Retinal pigment epithelial cell (primary cell): ENCODE measurements around the gene CACNA2D4.
"Not testable (repeated sequence)": the region's sequence is repeated elsewhere in the genome, so short reads cannot be mapped to it uniquely, and the experiment has no call there.

Source experiments
- DNase-seq: peaks from one replicate; pipeline ENCODE4 v3.0.0-alpha.2; 2010; ENCODE audit warnings: low read depth
- H3K4me3 ChIP-seq: 2 replicates; pipeline ENCODE4 v1.5.1; 2011; ENCODE audit warnings: mild to moderate bottlenecking, low read length, control low read depth, moderate library complexity
- CTCF ChIP-seq: conservative IDR thresholded peaks from 2 replicates; pipeline ENCODE4 v1.5.1; 2011; ENCODE audit warnings: low read depth, low read length, control low read depth, inconsistent platforms

The CACNA2D4 gene

DNA sequence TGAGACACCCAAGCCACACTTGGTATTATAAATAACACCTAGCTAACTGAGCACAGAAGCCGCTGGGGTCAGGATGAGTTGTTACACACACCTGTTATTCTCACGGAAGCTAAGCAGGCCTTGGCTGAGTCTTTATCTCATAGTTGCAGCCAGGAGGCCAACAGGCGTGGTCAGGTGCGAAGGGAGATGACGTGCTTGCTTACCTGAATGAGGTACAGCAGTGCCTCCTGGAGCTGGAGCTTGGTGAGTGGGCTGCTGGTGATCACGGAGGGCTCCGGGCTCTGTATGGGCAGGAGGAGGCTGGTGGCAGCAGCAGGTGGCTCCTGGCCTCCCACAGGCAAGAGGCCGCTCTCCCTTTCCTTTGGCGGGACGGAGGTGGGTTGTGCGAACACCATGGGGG is 30.4 kb upstream of the CACNA2D4 start:
- DNase-seq, result no peak
- H3K4me3 ChIP-seq, result no peak overlapping the region

DNA sequence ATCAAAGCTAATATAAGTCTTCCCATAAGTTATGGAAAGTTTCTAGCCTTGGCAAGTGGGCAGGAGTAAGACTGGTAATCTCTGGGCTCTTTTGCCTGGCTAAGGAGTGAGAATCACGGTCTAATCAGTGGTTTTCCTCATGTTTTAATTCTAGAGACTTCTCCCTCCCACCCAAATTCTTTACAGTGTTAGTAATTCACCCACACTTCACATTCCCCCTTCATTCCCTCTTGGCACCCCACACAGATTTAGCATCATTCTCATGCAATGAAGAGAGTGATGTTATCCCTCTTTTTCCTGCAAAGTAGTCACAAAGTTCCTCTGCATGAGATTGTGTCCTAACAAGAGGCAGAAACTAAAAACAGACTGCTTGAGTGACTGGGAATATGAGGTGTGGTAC is 28.6 kb upstream of the CACNA2D4 start:
- DNase-seq, result no peak
- TF ChIP-seq CTCF, result no peak
- H3K4me3 ChIP-seq, result no peak overlapping the region

More for the DNA sequence above, 30.4 kb upstream of the CACNA2D4 start:
- no peak for TF ChIP-seq CTCF

DNA sequence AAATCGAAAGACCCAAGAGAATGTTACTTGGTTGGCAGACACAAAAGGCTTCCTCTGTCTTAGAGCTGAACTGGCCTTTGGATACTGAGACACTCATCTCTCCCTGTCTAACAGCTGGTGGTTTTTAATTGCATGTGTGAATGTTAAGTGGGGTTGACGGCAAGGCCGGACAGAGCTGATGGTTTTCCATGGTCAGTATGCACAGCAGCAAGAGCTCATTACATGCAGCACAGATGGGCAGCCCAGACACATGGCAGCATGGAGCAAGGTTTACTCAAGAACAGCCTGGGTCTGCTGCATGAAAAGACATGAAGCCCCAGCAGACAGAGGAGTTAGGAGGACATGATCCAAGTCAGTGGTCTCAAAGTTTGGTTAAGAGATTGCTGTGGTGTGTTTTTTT is 27.8 kb upstream of the CACNA2D4 start:
- no peak overlapping the region for H3K4me3 ChIP-seq
- TF ChIP-seq CTCF, result no peak
- no peak for DNase-seq

- not testable (repeated sequence) for H3K4me3 ChIP-seq, DNase-seq
These were observed 27.1 kb upstream of the CACNA2D4 start for GRCh38 chr12:1945502-1945901.

DNA sequence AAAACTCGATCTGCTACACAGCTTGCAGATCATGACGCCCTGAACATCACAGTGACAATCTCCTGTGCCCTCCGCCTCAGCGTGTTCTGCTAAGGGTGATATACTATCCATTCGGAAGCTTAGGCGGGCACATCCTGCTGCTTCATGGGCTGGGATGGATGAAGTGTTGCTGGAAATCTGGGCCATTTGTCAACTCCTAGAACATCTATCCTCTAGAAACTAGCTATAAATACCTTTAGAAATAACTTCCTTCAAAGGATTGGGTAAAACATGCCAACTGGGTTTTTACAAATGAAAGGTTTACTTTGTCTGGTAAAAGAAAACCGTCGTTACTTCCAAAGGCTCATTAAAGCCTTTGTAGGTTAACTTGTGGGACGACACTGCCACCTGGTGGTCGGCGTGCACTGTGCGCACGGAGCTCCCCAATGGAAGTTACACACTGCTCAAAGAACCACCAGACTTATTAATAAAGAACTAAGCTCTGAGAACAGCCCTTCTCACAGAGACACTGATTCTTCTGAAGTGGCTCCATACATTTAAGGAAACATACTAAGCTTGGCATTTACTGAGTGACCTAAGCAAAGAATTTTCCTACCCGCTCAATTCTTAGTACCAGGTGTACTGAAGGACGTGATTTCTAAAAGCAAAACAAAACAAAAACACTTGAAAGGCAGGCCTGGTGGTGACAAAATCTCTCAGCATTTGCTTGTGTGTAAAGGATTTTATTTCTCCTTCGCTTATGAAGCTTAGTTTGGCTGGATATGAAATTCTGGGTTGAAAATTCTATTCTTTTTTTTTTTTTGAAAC is 21.6 kb upstream of the CACNA2D4 start:
- TF ChIP-seq CTCF, result peak; percentile 94
- no peak overlapping the region for H3K4me3 ChIP-seq
- DNase-seq, result no peak

GRCh38 chr12:1939331-1939730 is 20.9 kb upstream of the CACNA2D4 start:
- DNase-seq, result no peak

DNA sequence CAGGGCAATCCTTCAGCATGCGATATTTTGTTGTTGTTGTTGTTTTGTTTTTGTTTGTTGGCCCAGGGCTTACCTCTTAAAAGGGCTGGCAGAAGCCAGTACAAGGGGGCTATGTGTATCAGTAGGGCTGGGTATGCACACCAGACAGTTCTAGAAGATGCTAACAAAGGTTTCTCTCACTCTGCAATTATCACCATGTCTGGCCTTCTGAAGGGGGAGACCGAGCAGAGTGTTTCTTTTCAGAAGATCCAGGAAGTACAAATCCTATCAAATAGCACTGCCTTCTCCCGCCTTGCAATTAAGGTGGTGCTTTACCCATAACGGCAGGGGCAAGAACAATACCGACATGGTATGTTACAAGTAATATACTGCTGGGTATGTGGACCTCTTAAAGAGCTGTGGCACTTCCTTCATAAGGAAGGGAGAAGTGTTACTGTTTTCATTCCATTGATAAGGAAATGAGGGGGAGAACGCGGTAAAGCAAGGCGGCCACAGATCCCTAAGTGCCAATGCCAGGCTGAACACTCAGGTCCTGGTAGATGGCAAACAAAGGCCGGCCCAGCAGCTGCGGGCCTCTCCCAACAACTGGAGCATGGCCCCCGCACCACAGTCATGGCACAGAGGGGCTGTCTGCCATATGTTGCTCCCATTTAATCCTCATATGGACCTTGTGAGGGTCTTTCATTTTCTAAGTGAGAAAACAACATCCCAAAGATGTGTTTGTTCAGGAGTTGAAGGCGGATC is 19.2 kb upstream of the CACNA2D4 start:
- no peak for DNase-seq
- TF ChIP-seq CTCF, result no peak
- H3K4me3 ChIP-seq, result no peak overlapping the region

More at GRCh38 chr12:1939331-1939730, 20.9 kb upstream of the CACNA2D4 start:
- no peak for TF ChIP-seq CTCF
- H3K4me3 ChIP-seq, result no peak overlapping the region
